ENCODE results near the gene ATP2C2.
"Not testable (repeated sequence)": the region's sequence is repeated elsewhere in the genome, so short reads cannot be mapped to it uniquely, and the experiment has no call there.

GRCh38 chr16:84399912-84400311 is 31.6 kb downstream of the ATP2C2 start:
- TF ChIP-seq NR3C1 (CRISPR knock-in tag; conservative IDR thresholded peaks at IDR 0.05; ENCODE audit: low read depth); CTCF (IDR thresholded peaks at IDR 0.05); PRDM15 (CRISPR knock-in tag; IDR thresholded peaks at IDR 0.05); ZNF281 (CRISPR knock-in tag; IDR thresholded peaks at IDR 0.05); ATF2 (CRISPR knock-in tag; IDR thresholded peaks at IDR 0.05; ENCODE audit: borderline replicate concordance, low read depth); ATF6 (CRISPR knock-in tag; IDR thresholded peaks at IDR 0.05); NFYB (CRISPR knock-in tag; conservative IDR thresholded peaks at IDR 0.05; ENCODE audit: low read depth); MAX (CRISPR knock-in tag; IDR thresholded peaks at IDR 0.05); ETV6 (CRISPR knock-in tag; IDR thresholded peaks at IDR 0.05); ATF3 (CRISPR knock-in tag; conservative IDR thresholded peaks at IDR 0.05); IRF1 (CRISPR knock-in tag; IDR thresholded peaks at IDR 0.05); NR2C2 (CRISPR knock-in tag; IDR thresholded peaks at IDR 0.05): not testable (repeated sequence)

All from WTC11 (cell line).